Cardiac ventricle fibroblast (primary cell): Measurements from ENCODE around the gene TIMP1. TPM values are rescaled to one million over a fixed set of nuclear protein-coding genes. Genes with fewer than 3 reads are reported as not detected.

Experiments used
- total RNA-seq: library from RNA; depleted of rRNA; stranded (reverse); fragments of >200 nt; gene quantifications from 2 replicates; pipeline ENCODE4 v1.2.3, GENCODE V29; 2015

The TIMP1 gene
- 6,558 and 6,881 TPM in 2 replicates for total RNA-seq

GRCh38 chrX:47581731-47582647 lies at the start of gene TIMP1:
Gene TIMP1, plus strand, starts transcription at chrX:47582436. Its CDS starts 980 bp downstream, at chrX:47583416.

GRCh38 chrX:47560934-47561658 lies 21.1 kb upstream of the TIMP1 start, which contains the start of gene ARAF:
Gene ARAF, plus strand, starts transcription at chrX:47561205. Its CDS starts 1,763 bp downstream, at chrX:47562968.

GRCh38 chrX:47619486-47620302 lies 37.5 kb downstream of the TIMP1 start, which contains the start of gene SYN1:
Gene SYN1, minus strand, starts transcription at chrX:47619857. Its CDS starts 129 bp downstream, at chrX:47619728.

GRCh38 chrX:47629419-47630200 lies 47.4 kb downstream of the TIMP1 start, which contains the start of gene CFP:
Gene CFP, minus strand, starts transcription at chrX:47629930. Its CDS starts 86 bp downstream, at chrX:47629844.

Other genes starting within 250 kb of the TIMP1 start
- 0.12 TPM in 1 of 2 replicates, not detected in the other for gene ZNF157, start 211.9 kb upstream of the TIMP1 start, total RNA-seq
- gene ZNF41, start 99.2 kb upstream of the TIMP1 start, total RNA-seq = 4.7 and 5.3 TPM in 2 replicates
- 27.8 and 29.9 TPM in 2 replicates for gene ARAF, start 21.2 kb upstream of the TIMP1 start, total RNA-seq
- 1.3 and 1.7 TPM in 2 replicates for gene SYN1, start 37.4 kb downstream of the TIMP1 start, total RNA-seq
- gene CFP, start 47.5 kb downstream of the TIMP1 start, total RNA-seq = 0.06 and 0.20 TPM in 2 replicates
- 29.6 and 33.2 TPM in 2 replicates for gene ELK1, start 68.1 kb downstream of the TIMP1 start, total RNA-seq
- gene UXT, start 76.7 kb downstream of the TIMP1 start, total RNA-seq = 70.2 and 90.3 TPM in 2 replicates